Activated gamma-delta T cell treated with Interleukin-2 at 50 U/mL for 16 hours (primary cell): ENCODE measurements around the gene TMEM176B.
"Not testable (repeated sequence)": the region's sequence is repeated elsewhere in the genome, so short reads cannot be mapped to it uniquely, and the experiment has no call there.

ENCODE experiments used
- DNase-seq: peaks from one replicate; pipeline ENCODE4 v3.0.0-alpha.2; 2020

TMEM176B gene

GRCh38 chr7:150820578-150821198, 20.5 kb upstream of the TMEM176B start:
- DNase-seq, result no peak

DNA sequence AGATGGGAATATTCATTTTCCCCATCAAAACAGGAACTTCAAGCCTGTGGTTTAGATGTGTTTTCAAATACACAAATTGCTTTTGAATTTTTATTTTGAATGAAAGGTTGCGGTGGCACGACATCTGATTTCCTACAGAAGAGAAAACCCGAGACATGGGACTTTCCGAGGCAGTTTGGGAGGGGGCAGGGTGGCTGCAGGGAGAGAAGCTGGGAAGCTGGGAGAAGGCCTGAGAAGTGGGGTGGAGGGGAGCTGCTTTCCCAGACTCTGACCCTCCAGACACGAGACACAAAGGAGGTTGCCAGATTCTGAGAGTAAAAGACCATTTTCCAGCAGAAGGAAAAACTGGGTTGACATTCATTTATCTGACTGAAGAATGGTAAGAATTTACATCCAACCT, 20.0 kb upstream of the TMEM176B start:
- DNase-seq, result no peak

DNA sequence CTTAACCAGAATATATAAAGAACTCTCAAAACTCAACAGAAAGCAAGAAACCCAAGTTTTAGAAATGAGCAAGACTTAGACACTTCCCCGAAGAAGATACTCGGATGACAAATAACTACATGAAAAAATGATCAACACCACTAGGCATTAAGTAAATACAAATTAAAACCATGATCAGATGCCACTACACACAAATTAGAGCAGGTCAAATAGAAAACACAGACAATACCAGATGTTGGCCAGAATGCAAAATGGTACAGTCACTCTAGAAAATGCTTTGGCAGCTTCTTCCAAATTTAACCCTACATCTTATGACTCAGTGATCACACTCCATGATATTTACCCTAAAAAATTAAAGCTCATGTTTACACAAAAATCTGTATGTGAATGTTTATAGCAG, 18.8 kb upstream of the TMEM176B start:
- no peak for DNase-seq

GRCh38 chr7:150814328-150815001, 14.3 kb upstream of the TMEM176B start:
- no peak for DNase-seq

DNA sequence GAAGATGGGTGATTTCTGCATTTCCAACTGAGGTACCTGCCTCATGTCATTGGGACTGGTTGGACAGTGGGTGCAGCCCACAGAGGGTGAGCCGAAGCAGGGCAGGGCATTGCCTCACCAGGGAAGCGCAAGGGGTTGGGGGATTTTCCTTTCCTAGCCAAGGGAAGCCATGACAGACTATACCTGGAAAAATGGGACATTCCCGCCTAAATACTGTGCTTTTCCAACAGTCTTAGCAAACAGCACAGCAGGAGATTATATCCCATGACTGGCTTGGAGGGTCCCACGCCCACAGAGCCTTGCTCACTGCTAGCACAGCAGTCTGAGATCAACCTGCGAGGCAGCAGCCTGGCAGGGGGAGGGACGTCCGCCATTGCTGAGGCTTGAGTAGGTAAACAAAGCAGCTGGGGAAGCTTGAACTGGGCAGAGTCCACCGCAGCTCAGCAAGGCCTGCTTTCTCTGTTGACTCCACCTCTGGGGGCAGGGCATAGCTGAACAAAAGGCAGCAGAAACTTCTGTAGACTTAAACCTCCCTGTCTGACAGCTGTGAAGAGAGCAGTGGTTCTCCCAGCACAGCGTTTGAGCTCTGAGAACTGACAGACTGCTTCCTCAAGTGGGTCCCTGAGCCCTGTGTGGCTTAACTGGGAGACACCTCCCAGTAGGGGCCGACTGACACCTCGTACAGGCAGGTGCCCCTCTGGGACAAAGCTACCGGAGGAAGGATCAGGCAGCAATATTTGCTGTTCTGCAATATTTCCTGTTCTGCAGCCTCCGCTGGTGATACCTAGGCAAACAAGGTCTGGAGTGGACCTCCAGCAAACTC, 7.7 kb upstream of the TMEM176B start:
- not testable (repeated sequence) for DNase-seq

- DNase-seq, result no peak
Measured at GRCh38 chr7:150806863-150807262, 6.7 kb upstream of the TMEM176B start.

DNA sequence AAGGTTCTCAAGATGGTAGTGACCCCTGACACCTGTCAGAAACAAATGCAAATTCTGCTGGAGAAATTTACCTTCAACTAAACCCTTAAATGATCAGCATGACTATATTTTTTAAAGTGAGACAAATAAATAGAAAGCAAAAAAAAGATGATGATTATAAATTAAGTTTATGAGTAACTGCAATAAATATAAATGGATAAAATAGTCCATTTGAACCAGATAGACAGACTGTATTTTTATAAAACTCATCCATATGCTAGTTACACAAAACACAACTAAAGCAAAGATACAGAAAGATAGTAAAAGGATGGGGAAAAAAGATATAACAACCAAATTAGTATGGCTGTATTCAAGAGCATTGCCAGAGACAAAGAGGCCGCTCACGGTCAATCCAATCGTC, 6.3 kb upstream of the TMEM176B start:
- DNase-seq, result no peak

GRCh38 chr7:150805864-150806263, 5.7 kb upstream of the TMEM176B start:
- no peak for DNase-seq

GRCh38 chr7:150804802-150805201, 4.6 kb upstream of the TMEM176B start:
- no peak for DNase-seq

DNA sequence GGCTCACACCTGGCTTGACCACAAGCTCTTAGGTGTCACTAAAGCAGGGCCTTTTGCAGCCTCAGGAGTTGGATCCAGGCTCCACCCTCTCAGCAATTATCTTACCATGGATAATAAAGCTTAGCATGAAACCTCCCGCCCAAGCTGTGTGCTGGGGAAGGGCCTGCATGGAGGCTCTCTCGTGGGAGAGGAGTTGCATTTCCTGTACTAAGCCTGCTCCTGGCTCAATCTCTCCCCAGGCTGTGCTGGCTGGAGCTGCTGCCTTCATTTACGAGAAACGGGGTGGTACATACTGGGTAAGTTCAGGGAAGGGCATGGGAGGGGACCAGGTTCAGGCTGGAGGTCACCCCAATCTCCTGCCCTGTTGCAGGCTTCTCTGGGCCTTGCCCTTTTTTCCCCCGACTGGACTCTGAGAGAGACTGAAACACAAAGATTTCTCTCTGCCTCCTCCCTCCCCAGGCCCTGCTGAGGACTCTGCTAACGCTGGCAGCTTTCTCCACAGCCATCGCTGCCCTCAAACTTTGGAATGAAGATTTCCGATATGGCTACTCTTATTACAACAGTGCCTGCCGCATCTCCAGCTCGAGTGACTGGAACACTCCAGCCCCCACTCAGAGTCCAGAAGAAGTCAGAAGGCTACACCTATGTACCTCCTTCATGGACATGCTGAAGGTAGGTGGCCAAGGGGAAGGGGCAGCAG, 3.1 kb upstream of the TMEM176B start:
- DNase-seq, result no peak

DNA sequence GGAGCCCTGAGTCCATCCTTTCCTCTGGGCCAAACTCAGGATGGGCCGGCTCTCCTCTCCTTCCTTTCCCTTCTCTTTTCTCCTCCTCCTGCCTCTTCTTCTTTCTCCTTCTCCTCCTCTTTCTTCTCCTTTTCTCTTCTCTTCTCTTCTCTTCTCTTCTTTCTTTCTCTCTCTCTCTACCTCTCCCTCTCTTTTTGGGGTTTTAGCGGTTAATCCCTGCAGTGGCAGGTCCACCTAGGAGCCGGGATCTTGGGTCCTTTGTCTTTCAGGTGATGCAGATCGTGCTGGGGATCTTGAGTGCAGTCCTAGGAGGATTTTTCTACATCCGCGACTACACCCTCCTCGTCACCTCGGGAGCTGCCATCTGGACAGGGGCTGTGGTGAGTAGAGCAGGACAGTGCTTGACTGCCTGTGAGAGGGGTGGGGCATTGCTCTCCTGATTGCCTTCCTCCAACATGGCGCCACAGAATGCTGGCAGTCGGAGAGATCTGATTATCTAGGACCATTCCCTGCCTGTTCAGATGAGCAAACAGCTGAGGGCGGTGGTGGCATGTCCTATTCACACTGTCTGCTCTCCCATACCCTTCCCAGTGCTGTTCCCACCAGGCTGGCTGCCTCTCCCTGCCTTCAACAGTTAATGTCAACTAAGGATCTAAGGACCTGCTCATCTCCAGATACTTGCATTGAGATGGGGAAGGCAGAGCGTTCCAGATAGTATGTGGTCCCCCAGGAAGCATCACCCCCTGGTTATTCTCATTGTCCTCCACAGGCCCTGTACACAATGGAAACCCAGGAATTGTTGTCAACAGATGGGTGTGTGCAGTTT, 2.0 kb upstream of the TMEM176B start:
- no peak for DNase-seq

GRCh38 chr7:150801242-150801945, 1.2 kb upstream of the TMEM176B start:
- DNase-seq, result no peak

DNA sequence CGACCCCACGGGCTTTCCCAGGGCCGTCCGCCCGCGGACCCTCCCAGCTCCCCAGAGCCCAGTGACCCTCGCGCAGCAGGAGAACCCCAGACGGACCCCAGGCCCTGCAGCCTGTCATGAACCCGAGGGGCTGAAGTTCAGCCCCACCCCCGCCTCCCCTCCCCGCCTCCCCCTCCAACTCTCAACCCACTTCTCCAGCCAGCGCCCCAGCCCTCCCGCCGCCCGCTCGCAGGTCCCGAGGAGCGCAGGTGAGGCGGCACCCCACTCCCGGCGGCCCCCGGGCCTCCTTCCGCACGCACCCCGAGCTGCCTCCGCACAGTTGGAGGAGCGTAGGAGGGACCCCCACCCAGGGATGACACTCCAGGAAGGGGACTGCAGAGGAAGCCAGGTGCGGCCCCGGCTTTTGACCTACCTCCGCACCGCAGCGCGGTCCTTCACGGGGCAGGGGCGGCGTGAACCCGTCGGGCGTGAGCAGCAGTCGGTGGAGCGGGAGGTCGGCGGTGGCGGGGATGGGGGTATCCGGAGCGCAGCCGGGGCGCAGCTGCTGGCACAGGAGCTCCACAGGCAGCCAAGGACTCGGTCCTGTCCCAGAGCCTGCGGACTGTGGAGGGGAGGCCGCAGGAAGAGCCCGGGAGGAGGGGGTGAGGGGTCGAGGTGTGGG, 547 bp upstream of the TMEM176B start, which contains the start of gene TMEM176A:
Gene TMEM176A (plus strand): TSS at position 189 of the 661 bp plus-strand sequence. CDS start 782 bp downstream, outside the sequence.
- DNase-seq, result no peak

DNA sequence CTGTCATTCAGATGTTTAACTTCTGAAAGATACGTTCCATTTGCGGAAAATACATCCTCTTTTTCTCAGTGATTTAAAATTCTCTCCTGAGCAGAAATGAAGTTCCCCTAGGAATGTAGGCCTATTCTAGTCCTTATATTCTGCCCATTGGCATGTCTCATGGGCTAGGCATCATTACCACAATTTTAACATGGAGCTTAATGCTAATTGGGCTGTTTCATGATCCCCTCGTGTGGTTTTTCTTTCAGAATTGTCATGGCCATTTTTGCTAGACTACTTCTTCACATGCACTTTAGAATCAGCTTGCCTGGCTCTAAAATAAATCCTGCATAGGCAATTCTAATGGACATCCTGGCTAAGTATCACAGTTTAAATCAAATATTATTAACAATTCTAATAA, 1.0 kb downstream of the TMEM176B start:
- no peak for DNase-seq

GRCh38 chr7:150797661-150798060, 2.5 kb downstream of the TMEM176B start:
- no peak for DNase-seq

GRCh38 chr7:150793569-150794238, 6.5 kb downstream of the TMEM176B start:
- no peak for DNase-seq

GRCh38 chr7:150791746-150792452, 8.3 kb downstream of the TMEM176B start:
- DNase-seq, result no peak

DNA sequence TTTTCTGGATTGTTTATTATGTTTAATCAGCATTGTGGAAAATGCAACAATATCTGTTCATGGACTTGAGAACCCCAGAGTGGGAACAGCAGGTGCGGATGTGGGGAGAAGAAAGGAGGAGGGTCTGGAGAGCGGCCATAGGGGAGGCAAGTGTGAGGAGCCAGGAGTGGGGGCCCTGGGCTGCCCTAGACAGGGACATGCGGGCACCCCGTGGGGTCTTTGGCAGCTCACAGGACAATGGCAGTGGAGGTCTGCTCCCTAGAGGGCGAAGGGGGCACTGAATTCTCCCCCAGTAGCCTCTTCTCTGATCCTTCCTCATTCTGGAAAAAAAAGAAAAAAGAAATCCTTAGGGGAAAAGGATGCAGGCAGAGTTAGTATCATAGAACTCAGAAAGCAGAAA, 8.9 kb downstream of the TMEM176B start:
- no peak for DNase-seq

DNA sequence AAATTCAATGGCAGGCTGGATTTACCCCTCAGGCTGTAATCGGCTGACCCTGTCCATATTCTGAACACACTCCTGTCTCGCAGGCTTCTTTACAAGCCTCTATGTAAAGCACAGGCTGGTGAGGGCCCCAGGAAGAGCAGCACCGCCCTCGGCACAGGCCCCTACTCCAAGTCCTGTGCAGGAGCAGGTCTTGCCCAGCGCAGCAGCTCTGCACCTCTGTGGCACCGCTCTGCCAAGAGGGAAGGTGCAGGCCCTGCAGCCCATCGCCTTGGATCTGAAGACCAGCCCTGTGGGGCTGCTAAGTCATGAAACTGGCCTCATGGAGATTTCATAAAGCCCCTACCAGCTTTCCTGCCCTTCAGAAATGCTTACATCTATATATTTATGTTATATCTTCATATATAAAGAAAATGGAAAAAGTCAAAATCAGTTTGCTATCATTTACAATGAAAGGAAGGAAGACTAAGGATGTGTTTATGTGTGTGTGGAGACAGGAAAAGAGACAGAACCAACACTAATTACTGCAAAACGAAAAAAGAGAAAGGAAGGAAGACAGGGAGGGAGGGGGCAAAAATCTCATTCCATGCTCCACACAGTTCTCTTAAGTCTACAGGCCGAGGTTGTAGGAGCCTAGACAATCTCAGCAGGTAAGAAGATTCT, 9.6 kb downstream of the TMEM176B start:
- no peak for DNase-seq
